Upper lobe of left lung (tissue), 4 donors: Measurements from ENCODE around the gene TASOR2.

Source experiments
- CTCF ChIP-seq, 6 experiments: fragments of 450-650 bp in 4 of 6; fragments of 200-600 bp in 2 of 6; sonication (generic) in 2 of 6; IDR thresholded peaks; one replicate each; pipeline ENCODE4 v1.5.1; 2016 to 2019; ENCODE audit warnings: antibody characterized with exemption in 6 of 6
- EP300 ChIP-seq, 4 donors: sonication (generic); formaldehyde crosslinking; IDR thresholded peaks; one replicate each; pipeline ENCODE4 v1.5.1; 2017; ENCODE audit warnings: antibody characterized with exemption in 4 of 4, control low read depth in 2 of 4

DNA sequence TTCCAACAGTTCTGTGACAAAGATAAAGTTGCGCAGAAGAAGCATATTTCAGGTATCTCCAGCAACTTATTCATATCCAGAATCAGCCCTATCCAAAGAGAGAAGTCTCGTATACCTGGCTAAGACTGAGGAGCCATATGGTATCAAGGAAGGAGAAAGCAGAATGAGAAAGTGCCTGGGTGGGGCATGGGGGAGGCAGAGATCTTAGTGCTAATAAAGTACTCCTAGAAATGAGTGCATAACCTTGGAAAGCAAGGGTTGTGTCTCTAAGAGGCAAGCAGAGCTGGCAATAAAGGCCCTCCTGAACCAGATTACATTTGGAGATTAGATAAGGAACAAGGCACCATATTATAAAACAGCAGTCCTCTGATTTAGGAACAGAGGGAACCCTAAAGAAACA is 12.7 kb downstream of the TASOR2 start:
- TF ChIP-seq CTCF (IDR thresholded peaks at IDR 0.05) (no peak), EP300 (IDR thresholded peaks at IDR 0.05) (no peak)
